ENCODE data around the gene ADAMTSL3. TPM values are rescaled to one million over a fixed set of nuclear protein-coding genes. Genes with fewer than 3 reads are reported as not detected.

The ADAMTSL3 gene, protein sequence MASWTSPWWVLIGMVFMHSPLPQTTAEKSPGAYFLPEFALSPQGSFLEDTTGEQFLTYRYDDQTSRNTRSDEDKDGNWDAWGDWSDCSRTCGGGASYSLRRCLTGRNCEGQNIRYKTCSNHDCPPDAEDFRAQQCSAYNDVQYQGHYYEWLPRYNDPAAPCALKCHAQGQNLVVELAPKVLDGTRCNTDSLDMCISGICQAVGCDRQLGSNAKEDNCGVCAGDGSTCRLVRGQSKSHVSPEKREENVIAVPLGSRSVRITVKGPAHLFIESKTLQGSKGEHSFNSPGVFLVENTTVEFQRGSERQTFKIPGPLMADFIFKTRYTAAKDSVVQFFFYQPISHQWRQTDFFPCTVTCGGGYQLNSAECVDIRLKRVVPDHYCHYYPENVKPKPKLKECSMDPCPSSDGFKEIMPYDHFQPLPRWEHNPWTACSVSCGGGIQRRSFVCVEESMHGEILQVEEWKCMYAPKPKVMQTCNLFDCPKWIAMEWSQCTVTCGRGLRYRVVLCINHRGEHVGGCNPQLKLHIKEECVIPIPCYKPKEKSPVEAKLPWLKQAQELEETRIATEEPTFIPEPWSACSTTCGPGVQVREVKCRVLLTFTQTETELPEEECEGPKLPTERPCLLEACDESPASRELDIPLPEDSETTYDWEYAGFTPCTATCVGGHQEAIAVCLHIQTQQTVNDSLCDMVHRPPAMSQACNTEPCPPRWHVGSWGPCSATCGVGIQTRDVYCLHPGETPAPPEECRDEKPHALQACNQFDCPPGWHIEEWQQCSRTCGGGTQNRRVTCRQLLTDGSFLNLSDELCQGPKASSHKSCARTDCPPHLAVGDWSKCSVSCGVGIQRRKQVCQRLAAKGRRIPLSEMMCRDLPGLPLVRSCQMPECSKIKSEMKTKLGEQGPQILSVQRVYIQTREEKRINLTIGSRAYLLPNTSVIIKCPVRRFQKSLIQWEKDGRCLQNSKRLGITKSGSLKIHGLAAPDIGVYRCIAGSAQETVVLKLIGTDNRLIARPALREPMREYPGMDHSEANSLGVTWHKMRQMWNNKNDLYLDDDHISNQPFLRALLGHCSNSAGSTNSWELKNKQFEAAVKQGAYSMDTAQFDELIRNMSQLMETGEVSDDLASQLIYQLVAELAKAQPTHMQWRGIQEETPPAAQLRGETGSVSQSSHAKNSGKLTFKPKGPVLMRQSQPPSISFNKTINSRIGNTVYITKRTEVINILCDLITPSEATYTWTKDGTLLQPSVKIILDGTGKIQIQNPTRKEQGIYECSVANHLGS (N-terminal part only)
- 1 to 10 TPM; 4.0 to 5.3 (median 4.9) TPM for polyA plus RNA-seq (ENCODE audit: insufficient read length in 4 of 4)

DNA sequence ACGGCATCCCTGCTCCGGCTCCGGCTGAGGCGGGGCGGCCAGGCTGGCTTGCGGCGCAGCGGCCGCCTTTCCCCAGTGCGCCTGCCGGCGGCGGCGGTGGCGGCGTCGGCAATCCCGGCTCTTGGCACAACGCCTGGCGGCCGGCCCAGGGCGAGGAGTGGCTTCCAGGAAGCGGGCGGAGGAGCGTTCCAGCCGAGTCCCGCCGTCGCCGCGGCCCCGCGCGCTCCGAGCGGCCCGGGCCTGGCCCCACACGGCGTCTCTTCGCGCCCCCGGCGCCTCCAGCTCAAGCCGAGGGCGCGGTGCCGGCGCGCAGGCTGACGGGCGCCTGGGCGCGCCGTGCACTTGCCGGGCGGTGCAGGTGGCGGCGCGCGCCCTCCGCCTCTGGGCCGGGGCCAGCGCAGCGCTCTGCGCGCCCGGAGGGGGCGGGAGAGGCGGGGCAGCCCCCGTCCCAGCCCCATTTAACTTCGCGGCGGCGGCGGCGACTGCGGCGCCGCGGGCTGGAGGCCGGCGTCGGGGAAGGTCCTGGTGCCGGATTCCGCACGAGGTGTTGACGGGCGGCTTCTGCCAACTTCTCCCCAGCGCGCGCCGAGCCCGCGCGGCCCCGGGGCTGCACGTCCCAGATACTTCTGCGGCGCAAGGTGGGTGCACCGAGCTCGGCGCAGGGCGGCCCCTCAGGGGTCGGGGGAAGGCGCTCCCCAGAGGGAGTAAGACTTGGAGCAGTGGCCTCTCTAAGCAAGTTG lies at the start of gene ADAMTSL3:
TSS of gene ADAMTSL3 (plus strand) at position 485 of the 740 bp plus-strand sequence. CDS start 1,639 bp downstream, outside the sequence.
- DNase-seq (ENCODE audit: low read depth in 4 of 4, low spot score in 3 of 4): peak; percentile 22 to 26 (median 25)

DNA sequence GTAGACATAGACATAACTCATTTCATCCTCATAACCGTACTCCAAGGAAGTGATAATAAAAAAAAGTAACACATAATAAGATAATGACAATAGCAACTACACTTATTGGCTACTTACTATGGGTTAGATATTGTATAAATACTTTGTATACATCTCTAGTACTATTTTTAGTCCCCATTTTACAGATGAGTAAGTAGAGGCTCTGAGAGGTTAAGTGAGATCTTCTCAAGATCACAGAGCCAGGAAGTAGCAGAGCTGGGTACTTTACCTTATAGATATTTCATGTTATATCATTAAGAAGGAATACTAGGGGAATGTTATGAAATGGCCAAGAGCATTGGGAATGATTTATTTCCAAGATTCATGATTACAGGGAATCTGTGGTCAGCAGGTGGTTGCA lies 49.4 kb upstream of the ADAMTSL3 start:
- DNase-seq (ENCODE audit: low read depth in 4 of 4, low spot score in 3 of 4): no peak

DNA sequence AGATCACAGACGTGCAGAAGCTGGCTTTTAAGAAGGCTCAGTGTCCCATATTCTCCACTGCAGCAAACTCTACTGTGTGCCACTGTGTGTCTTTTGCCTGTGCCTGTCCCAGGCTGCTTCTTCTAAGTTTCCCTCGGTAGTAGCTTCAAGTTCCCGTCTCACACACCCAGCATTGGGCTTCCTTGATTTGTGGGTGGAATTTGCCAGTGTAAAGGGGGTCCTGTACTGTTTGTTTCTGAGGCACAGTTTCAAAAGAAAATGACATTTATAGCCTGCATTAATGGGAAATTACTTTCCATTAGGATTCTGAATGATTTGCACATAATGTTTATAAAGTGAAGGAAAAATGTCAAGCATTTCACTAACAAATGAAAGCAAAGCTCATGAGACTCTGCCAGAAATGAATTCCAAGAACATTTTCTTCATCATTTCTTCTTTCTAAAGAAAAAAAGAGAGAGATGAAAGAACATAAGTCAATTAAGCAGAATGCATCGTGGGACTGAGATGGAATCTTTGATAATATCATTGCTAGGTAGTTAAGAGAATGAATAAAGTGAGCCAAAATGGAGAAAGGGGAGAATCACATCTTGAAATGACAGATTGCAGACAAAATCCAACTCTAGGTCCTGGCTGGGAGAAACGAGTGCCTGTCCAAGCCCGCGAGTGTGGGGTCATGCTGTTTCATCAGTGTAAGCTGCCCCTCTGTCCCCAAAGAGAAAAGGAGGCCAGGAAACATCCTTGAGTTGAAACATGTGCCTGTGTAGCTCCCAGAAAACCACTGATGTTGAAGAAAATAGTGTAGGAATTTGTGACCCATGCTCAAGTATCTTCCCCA lies 48.6 kb upstream of the ADAMTSL3 start:
- DNase-seq (ENCODE audit: low read depth in 4 of 4, low spot score in 3 of 4): no peak

DNA sequence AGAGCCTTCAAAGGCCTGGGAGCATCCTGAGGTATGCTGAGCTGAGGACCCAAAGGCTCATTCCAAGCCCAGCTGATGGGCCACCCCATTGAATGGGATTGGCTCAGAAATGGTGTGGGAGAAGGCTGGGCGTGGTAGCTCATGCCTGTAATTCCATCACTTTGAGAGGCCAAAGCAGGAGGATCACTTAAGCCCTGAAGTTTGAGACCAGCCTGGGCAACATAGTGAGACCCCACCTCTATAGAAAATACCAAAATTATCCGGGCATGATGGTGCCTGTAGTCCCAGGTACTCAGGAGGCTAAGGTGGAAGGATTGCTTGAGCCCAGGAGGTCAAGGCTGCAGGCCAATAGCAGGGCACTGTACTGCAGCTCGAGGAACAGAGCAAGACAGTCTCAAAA lies 43.8 kb upstream of the ADAMTSL3 start:
- no peak for DNase-seq (ENCODE audit: low read depth in 4 of 4, low spot score in 3 of 4)

DNA sequence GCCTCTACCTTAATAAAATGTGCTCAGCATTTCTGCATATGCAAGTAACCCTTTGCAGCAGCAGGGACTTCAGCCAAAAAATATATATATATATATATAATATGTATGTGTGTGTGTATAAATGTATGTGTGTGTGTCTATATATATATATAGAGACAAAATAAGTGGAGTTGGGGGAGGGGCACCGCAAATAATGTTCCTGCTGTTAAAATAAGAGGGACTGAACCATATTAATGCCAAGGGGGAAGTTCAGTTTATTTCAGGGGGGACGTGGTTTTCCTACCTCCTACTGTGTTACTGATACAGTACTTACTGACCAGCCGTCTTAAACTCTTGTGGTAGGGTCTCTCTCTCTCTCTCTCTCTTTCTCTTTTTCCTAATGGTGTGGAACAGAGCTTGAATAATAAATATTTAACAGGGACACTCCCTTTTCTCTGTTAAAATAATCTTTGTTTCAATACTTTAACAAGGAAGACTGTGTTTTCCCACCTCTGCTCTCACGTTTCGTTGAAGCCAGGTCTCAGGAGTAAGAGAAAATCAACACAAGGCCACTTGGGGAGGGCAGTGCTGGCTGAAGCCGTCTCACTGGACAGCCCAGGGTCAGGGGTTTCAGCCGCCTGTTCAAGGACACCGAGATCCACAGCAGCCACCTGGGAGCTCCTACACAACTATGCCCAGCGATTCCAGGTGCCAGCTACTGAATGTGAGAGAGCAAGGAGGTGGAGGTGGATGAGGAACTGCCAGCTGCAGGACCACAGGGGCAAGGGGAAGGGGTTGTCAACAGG lies 42.8 kb upstream of the ADAMTSL3 start:
- no peak for DNase-seq (ENCODE audit: low read depth in 4 of 4, low spot score in 3 of 4)

DNA sequence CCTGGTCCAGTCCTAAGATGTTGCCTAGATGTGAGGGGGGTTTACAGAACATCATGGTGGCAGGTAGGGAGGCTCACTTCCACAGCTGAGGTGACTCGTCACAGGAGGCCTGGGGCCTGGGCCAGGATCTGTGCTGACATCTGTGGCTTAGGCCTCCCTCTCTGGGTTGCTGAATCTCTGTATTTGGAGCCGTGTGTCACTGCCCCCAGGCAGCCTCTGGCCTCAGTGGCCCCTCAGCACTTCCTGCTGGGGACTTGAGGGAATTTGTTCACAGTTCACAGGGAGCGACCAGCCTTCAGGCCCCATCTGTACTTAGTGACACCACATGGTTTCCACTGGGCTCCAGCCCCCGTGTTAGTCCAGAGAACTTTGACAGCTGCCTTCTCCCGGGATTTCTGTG lies 41.7 kb upstream of the ADAMTSL3 start:
- DNase-seq (ENCODE audit: low read depth in 4 of 4, low spot score in 3 of 4): no peak

DNA sequence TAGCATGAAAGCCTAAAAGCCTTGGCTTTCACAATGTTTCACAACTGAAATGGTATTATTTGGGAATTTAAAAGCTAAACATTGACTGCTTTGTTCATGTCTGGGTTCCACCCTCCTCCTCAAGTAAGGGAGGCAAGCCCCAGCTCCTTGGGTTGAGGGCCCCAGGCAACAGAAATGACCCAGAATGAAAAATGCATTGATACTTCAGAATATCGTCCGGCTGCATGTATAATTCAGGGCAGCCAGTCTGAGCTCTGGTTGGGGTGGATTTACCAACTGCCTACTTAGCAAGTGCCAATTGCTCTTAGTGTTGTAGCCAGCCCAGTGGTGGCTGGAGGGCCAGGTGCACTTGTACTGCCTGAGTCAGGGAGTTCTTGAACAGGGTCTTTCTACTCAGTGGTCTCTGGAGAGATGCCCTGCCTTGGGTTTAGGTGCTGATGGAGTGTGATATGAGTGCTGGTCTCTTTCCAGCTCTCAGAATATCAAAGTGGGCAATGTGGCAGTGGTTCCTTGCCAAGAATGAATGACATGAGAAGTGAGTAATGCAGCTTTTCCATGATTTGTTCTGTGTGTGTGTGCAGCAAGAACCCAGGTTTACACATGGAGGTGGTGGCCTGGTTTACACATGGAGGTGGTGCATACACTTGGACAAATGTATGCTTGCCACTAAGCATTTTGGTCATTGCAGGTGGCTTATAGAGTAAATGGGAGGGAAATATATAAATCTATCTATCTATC lies 40.9 kb upstream of the ADAMTSL3 start:
- DNase-seq (ENCODE audit: low read depth in 4 of 4, low spot score in 3 of 4): no peak

DNA sequence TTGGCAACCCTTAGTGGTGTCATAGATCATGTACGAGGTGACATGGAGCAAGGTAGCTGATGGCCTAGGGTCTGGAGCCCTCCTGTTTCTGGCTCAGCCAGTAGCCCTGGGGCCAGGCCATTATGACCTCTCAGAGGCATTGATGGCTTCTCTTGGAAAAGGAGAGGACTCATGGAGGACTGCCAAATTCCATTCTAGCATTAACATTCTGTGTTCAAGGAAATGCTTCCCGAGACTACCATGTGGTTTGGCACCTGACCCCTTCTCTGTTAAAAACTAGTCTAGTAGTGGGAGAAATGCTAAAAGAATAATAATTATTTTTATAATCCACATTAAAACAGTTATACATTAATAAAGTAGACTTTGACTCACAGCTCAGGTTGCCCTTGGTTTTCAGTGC lies 40.2 kb upstream of the ADAMTSL3 start:
- no peak for DNase-seq (ENCODE audit: low read depth in 4 of 4, low spot score in 3 of 4)

DNA sequence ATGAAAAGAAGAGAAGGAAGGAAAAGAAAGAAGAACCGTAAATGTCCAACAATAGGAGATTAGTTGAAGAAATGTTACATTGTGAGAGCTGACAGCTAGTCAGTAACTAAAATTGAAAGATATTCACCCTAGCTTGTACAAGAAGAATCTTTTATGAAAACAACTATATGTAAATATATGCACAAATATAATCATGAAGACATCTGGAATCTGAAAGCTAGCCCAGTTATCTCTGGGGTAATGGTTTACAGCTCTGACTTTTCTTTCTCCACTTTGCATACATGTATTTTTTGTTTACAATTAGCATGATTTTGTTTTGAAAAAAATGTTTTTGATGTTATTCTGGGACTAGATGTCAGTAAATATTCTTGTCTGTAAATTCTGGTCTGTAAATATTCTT lies 37.1 kb upstream of the ADAMTSL3 start:
- no peak for DNase-seq (ENCODE audit: low read depth in 4 of 4, low spot score in 3 of 4)

DNA sequence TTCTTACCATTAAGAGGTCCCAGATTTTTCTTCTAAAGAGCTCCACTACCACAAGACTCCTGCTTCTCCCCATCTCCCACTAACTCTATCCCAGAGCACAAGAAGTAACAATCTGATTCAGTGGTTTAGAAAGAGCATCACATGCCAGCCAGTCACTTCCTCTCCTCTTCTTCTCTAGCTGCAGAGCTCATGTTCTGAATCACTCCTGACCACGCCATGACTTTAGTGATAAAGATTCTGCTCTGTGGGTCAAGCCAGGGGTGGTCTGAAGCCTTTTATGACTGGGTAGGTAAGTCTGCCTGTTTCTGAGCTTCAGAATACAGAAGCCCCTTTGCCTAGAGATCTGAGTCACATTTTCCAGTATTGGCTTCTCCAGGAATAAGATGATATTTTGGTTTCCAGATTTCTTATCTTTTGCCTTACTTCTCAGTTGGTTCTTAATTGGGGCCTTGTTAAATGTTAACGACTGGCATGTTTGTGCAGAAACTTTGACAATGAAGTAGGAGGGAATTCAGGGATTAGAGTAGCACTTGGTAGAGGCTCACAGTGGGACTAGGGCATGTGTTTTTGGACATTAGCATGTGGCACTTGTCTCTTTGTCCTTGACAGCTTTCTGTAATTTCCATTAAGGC lies 27.6 kb upstream of the ADAMTSL3 start:
- DNase-seq (ENCODE audit: low read depth in 4 of 4, low spot score in 3 of 4): no peak

DNA sequence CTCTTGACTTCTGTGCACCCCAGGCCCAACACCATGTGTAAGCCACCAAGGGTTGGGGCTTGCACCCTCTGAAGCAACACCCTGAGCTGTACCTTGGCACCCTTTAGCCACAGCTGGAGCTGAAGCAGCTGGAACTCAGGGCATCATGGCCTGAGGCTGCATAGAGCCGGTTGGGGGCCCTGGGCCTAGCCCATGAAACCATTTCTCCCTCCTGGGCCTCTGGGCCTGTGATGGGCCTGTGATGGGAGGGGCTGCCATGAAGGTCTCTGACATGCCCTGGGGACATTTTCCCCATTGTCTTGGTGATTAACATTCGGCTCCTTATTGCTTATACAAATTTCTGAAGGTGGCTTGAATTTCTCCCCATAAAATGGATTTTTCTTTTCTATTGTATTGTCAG lies 22.4 kb upstream of the ADAMTSL3 start:
- no peak for DNase-seq (ENCODE audit: low read depth in 4 of 4, low spot score in 3 of 4)

DNA sequence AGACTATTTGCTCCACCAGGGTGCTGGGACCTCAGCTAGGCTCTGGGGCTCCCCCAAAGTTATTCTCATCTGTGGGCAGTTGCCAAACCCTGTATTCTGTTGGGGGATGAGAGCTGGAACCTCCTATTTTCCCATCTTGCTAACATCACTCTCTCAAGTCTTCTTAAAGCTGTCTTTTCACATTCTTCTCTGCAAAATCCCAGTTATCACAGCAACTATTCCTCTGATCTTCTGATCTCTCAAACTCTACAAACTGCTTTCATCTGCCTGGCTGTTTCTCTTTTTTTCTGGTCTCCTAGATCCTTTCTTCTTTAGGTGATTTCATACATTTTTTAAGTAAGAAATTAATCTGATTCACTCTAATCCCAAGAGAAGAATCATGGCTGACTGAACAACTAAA lies 10.7 kb upstream of the ADAMTSL3 start:
- DNase-seq (ENCODE audit: low read depth in 4 of 4, low spot score in 3 of 4): no peak

DNA sequence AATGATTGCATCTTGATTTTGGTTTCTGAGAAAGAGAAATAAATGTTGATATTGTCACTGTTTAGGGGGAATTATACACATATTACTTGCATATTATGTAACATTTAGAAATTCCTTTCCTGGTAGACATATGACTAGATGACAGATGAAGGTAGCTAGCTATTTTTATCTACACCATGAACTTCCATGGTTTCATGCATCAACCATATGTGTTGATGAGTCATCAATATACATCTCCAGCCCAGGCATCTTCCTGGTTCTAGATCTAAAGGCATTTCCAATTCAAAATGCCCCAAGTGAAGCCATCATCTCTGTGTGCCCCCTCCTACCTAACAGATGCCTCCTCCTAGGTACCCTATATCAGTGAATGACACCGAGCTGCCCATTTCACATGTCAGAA lies 9.5 kb upstream of the ADAMTSL3 start:
- no peak for DNase-seq (ENCODE audit: low read depth in 4 of 4, low spot score in 3 of 4)

DNA sequence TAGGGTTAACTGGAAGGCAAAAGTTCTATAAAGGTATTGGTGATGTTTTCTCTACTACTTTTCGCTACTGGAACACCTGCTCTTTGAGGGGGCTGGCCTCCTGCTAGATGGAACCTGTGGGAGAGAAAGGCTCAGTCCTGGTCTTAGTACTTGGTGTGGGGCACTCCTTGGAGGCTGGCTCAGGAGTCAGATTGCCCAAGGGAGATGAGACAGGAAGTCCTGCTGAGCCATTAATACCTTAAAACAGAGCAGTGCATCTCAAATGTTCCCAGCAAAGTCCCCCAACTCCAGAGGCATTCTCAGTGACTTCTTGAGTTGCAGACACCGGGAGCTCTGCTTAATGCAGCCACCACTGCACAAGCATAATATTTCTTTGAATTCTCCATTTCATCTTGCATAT lies 3.1 kb upstream of the ADAMTSL3 start:
- no peak for DNase-seq (ENCODE audit: low read depth in 4 of 4, low spot score in 3 of 4)

DNA sequence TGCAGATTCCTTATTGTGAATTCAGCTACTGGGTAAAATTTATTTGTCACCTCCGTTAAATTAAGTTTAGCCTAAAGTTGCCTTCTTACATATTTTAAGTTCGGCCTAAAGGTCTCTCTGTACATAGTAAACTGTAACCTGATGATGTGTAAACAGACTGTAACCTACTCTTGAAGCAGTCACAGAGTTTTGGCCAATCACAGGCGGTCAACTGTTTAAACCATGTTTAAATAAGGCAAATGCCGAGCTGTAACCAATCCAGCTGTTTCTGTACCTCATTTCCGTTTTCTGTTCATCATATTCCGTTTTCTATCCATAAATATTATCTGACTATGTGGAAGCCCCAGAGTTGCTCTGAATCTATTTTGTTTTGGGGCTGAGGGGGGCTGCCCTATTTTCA lies 2.4 kb upstream of the ADAMTSL3 start:
- no peak for DNase-seq (ENCODE audit: low read depth in 4 of 4, low spot score in 3 of 4)

DNA sequence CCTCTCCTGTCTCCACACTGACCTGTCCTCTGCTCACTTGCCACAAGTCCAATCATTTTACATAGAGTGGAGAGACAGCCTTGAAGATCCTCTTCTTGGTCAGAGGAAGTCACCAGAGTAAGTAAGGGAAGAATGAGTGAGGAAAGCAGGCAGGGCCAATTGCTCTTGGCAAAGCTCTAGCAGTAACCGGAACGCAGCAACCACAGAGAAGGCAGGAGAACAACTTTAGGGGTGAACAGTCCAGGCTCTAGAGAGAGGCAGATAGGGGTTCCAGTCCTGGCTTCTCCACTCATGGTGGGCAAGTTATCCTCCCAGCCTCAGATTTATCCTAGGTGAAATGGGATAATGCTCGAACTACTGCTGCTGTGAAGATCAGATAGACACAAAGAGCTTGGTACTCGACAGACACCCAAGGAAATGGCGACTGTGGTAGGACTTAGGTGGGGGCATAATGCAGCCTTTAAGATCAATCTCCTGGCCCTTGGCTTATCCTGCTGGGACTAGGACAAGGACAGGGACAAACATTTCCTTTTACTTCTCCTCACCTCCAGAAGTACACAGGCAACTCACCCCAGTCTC lies 1.2 kb upstream of the ADAMTSL3 start:
- no peak for DNase-seq (ENCODE audit: low read depth in 4 of 4, low spot score in 3 of 4)

DNA sequence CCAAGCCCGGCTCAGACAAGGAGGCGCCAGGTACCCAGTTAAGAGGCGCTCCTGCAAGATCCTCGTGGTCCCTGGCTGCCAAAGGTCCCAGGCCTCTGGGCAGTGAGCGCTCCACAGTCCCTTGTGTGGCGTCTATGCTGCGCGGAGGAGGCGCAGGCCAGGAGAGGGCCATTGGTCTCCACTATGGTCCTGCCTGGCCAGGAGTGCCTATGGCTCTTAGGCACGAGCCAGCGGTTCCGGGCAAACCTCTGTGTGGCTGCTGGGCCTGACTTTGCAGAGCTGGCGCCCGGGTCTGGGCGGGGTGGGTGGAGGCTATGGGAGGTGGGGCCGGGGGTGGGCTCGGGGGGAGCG lies 660 bp upstream of the ADAMTSL3 start:
- DNase-seq (ENCODE audit: low read depth in 4 of 4, low spot score in 3 of 4): no peak

Data from right renal pelvis (tissue), 4 donors.